ENCODE data around the gene CCDC69. TPM values are rescaled to one million over a fixed set of nuclear protein-coding genes. Genes with fewer than 3 reads are reported as not detected.

Gene CCDC69, protein sequence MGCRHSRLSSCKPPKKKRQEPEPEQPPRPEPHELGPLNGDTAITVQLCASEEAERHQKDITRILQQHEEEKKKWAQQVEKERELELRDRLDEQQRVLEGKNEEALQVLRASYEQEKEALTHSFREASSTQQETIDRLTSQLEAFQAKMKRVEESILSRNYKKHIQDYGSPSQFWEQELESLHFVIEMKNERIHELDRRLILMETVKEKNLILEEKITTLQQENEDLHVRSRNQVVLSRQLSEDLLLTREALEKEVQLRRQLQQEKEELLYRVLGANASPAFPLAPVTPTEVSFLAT
- total RNA-seq (2022; extraction: Qiagen RNA extraction), result 1.4 to 2.4 TPM (median 1.5 TPM) in 5 replicates

DNA sequence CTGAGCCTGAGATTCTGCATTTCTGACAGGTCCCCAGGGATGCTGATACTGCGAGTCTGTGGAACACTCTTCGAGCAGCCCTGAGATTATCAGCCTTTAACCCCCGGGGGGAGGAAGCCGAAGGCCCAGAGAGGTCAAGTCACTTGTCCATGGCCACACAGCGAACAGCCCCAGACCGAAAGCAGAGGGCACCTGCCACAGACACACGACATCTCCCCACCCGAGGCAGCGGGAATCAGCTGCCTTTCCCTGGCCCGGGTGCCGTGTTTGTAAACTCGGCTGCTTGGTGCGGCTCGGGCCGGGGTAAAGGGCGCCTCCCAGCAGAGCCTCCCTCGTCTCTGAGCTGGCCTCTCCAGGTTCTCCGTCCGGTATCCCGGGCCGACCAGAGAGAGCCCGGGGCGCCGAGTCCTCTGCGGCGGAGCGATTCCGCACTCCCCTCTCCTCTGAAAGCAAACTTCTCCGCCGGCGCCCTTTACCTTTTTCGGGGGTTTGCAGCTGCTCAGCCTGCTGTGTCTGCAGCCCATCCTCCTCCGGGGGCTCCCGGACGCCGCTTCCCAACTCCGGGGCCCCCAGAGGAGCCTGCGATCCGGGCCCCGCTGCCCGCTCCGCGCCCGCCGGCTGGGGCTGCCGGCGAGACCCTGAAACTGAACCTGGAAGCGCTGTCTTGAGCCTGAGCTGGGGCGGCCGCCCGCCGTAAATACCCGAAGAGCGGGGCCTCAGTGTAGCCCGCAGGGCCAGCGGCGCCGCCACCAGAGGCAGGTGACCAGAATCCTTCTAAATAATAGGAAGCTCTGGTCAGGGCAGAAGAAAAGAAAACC lies at the start of gene CCDC69:
TSS of gene CCDC69 (minus strand) at position 646 of the 818 bp plus-strand sequence. CDS start at position 524, 122 bp downstream.

DNA sequence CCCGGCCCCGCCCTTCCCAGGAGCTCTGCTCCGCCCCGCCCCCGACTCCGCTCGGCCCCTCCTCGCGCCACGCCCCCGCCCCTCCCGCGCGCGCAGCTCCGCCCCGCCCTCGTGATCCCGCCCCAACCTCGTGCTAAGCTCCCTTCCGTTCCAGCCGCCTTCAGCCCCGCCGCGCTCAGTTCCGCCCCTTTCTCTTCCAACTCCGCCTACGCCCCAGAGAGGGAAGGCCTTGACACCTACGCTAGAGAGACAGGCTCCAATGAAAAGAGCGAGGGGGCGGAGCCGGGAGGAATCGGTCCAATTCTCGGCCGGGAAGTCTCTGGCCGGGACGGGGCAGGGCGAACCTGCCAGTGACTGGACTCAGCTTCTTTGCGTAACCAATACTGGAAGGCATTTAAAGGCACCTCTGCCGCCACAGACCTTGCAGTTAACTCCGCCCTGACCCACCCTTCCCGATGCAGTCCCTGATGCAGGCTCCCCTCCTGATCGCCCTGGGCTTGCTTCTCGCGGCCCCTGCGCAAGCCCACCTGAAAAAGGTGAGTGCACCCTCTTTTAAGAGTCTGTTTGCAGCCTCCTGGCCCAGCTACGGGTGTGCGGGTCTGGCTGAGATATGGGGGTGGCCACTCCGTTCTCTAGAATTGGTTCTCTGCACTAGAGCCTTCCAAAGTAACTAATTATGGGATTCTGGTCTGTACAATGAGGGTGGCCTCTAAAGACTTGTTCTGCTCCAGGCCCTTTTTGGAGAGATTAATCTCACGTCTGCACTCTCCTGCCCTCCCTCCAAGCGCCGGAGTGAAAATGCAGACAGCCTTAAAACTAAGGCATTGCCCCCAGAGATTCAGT lies 29.1 kb upstream of the CCDC69 start, which contains the start of gene GM2A:
TSS of gene GM2A (plus strand) at position 424 of the 843 bp plus-strand sequence. CDS start at position 456, 32 bp downstream.

DNA sequence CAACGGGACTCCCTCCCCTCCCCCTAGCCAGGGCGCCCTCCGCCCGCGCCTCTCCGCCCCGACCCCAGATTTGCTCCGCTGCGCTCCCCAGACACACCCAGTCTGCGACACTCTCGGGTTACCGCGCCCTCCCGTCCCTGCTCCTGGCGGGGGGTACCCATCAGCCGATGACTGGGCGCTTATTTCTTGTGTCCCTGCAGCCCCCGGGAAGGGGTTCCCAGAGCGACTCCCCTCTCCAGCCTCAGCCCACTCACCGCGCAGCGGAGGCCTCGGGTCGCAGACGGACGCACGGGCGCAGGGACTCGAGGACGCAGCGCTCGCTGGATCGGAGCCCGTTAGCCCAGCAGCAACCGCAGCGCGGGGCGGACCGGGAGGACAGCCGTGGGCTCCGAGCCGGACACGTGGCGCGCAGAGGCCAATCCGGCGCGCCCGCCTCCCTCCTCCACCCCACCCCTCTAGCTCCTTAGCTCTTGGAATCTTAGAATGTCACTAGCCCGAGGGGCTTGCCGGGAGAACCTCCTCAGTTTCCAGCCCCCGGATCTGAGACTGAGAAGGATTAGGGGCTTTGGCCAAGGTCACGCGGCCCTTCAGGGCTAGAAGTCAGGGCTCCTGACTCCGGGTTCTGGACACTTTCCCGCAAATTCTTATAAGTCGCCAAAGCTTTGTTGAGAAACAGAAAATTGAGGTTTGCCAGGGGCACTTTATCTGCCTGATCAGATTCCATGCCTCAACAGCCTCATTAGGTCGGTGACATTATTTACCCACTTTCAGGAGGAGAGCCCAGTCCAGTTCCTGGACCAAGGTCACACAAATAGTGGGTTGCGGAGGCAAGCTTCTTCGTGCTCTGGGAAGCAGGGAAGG lies 66.2 kb downstream of the CCDC69 start, which contains the start of gene ANXA6:
TSS of gene ANXA6 (minus strand) at position 354 of the 861 bp plus-strand sequence. CDS start 9,878 bp downstream, outside the sequence.

Other genes starting within 250 kb of the CCDC69 start
- gene GPX3, start 203.5 kb downstream of the CCDC69 start, total RNA-seq (2022; extraction: Qiagen RNA extraction), result 16.7 to 20.3 TPM (median 17.5 TPM) in 5 replicates
- 144 to 185 TPM (median 171 TPM) in 5 replicates for gene TNIP1, start 143.1 kb downstream of the CCDC69 start, total RNA-seq (2022; extraction: Qiagen RNA extraction)
- gene ANXA6, start 66.3 kb downstream of the CCDC69 start, total RNA-seq (2022; extraction: Qiagen RNA extraction), result 43.9 to 53.1 TPM (median 47.6 TPM) in 5 replicates
- gene GM2A, start 29.1 kb upstream of the CCDC69 start, total RNA-seq (2022; extraction: Qiagen RNA extraction), result 16.9 to 18.2 TPM (median 17.6 TPM) in 5 replicates
- gene SLC36A3, start 79.7 kb upstream of the CCDC69 start, total RNA-seq (2022; extraction: Qiagen RNA extraction), result not detected in 5 replicates
- not detected in 5 replicates for gene SLC36A2, start 123.5 kb upstream of the CCDC69 start, total RNA-seq (2022; extraction: Qiagen RNA extraction)
- 5.5 to 9.6 TPM (median 8.8 TPM) in 5 replicates for gene SLC36A1, start 223.5 kb upstream of the CCDC69 start, total RNA-seq (2022; extraction: Qiagen RNA extraction)

Data from A549 treated with dexamethasone at 1 μM for 4 hours (cell line).